ENCODE data around the gene HCST. TPM values are rescaled to one million over a fixed set of nuclear protein-coding genes. Genes with fewer than 3 reads are reported as not detected.

HCST gene
- total and polyA plus RNA-seq, 9 donors, result 0.92 to 9.2 (median 5.6) TPM

DNA sequence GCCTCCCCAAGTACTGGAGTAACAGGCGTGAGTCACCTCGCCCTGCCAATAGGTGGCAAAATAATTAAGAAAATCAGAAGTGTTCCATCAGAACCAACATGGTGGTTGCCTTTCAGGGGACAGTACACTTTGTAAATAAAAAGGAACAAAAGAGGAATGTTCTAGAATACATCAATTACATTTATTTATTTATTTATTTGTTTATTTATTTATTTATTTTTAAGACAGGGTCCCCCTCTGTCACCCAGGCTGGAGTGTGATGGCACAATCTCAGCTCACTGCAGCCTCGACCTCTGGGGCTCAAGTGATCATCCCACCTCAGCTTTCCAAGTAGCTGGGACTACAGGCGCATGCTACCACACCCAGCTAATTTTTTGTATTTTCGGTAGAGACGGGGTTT, 18.7 kb downstream of the HCST start:
- Histone ChIP-seq H3K36me3 (no peaks in the 10 kb centered on the region), H3K4me1 (ENCODE audit: insufficient read depth) (no peaks in the 10 kb centered on the region), H3K27me3 (no peaks in the 10 kb centered on the region), H3K9me3 (peaks cover 0 to 5% of the 10 kb centered on the region in 2 donors), H3K27ac (no peak overlapping the region), H3K4me3 (no peak overlapping the region)
- TF ChIP-seq POLR2A (IDR thresholded peaks at IDR 0.05) (no peak), EP300 (IDR thresholded peaks at IDR 0.05) (no peak)
- TF ChIP-seq, protein P1, sequence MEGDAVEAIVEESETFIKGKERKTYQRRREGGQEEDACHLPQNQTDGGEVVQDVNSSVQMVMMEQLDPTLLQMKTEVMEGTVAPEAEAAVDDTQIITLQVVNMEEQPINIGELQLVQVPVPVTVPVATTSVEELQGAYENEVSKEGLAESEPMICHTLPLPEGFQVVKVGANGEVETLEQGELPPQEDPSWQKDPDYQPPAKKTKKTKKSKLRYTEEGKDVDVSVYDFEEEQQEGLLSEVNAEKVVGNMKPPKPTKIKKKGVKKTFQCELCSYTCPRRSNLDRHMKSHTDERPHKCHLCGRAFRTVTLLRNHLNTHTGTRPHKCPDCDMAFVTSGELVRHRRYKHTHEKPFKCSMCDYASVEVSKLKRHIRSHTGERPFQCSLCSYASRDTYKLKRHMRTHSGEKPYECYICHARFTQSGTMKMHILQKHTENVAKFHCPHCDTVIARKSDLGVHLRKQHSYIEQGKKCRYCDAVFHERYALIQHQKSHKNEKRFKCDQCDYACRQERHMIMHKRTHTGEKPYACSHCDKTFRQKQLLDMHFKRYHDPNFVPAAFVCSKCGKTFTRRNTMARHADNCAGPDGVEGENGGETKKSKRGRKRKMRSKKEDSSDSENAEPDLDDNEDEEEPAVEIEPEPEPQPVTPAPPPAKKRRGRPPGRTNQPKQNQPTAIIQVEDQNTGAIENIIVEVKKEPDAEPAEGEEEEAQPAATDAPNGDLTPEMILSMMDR (IDR thresholded peaks at IDR 0.05), result no peak
- no peak for DNase-seq
- 78 to 89% (median 79%) methylated on average over 6 of the region's 6 CpGs for WGBS, 3 donors
- intact Hi-C loops (cut with DNase I), result loop anchor here in 1 of 4 donors (10.0 kb wide), 1 partner anchor 136 kb away; no protein-coding TSS in a partner anchor

DNA sequence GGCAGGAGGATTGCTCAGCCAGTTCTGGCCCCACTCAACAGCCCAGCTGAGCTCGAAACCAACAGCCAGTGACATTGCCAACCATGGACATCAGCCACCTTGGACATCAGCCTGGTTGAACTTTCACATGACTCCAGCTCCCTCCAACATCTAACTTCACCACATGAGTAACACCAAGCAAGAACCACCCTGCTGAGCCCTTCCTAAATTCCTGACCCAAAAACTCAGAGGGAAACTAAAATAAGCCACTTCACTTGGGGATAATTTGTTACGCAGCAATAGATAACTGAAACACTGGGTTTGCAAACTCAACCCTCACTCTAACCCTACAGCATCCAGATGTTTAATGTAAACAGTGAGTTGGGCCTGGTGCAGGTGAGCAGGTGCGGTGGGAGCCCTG, 23.2 kb downstream of the HCST start:
- H3K4me3 ChIP-seq, result no peak overlapping the region
- H3K36me3 ChIP-seq, result no peaks in the 10 kb centered on the region
- intact Hi-C loops (cut with DNase I), result loop anchor here in 2 of 4 donors (5.0 to 10.0 kb wide), 2 partner anchors 43 to 141 kb away; no protein-coding TSS in a partner anchor
- TF ChIP-seq POLR2A (IDR thresholded peaks at IDR 0.05) (no peak), EP300 (IDR thresholded peaks at IDR 0.05) (no peak)
- TF ChIP-seq, protein P1 (IDR thresholded peaks at IDR 0.05), result no peak
- peaks cover 0 to 5% of the 10 kb centered on the region in 2 donors for H3K9me3 ChIP-seq
- 85 to 95% (median 87%) methylated on average over 3 of the region's 3 CpGs for WGBS, 3 donors
- no peak overlapping the region for H3K27ac ChIP-seq
- H3K4me1 ChIP-seq (ENCODE audit: insufficient read depth), result no peaks in the 10 kb centered on the region
- H3K27me3 ChIP-seq, result no peaks in the 10 kb centered on the region
- no peak for DNase-seq

DNA sequence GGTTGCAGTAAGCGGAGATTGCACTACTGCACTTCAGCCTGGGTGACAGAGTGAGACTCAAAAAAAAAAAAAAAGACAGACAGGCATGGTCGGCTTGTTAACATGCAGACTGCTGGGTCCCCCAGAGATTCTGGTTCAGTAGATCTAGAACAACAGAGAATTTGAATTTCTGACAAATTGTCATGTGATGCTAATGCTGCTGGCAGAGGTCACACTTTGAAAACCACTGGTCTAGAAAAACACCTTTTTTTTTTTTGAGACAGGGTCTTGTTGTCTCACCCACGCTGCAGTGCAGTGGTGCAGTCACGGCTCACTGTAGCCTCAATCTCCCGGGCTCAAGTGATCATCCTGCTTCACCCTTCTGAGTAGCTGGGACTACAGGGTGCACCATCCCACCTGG, 26.2 kb downstream of the HCST start:
- Histone ChIP-seq H3K27me3 (no peaks in the 10 kb centered on the region), H3K9me3 (peaks cover 0 to 5% of the 10 kb centered on the region in 2 donors), H3K36me3 (no peaks in the 10 kb centered on the region), H3K4me1 (ENCODE audit: insufficient read depth) (no peaks in the 10 kb centered on the region), H3K4me3 (no peak overlapping the region), H3K27ac (no peak overlapping the region)
- DNase-seq, result no peak
- intact Hi-C loops (cut with DNase I), result loop anchor here in 2 of 4 donors (5.0 to 10.0 kb wide), 2 partner anchors 46 to 144 kb away; no protein-coding TSS in a partner anchor
- TF ChIP-seq EP300 (IDR thresholded peaks at IDR 0.05) (no peak), POLR2A (IDR thresholded peaks at IDR 0.05) (no peak)
- TF ChIP-seq, protein P1 (IDR thresholded peaks at IDR 0.05), result no peak
- 75 to 78% (median 75%) methylated on average over 5 of the region's 5 CpGs for WGBS, 3 donors

DNA sequence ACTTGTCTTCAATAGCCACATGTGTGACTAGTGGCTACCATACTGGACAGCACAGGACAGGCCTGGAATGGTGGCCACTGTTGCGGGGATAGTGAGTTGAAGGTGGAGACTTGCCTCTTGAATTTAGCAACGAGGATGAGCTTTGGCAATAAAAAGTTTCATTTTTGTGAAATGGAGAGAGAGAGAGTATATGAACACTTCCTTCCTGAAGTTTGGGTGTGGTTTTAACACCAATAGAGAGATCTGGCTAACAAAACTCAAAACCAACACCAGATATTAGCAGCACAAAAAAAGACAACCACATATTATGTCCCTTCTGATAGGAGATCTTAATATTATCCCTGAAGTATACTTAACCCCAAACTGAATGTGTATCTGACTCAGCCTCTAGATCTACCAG, 27.5 kb downstream of the HCST start:
- H3K36me3 ChIP-seq, result no peaks in the 10 kb centered on the region
- no peak overlapping the region for H3K27ac ChIP-seq
- no peaks in the 10 kb centered on the region for H3K4me1 ChIP-seq (ENCODE audit: insufficient read depth)
- no peak for TF ChIP-seq EP300 (IDR thresholded peaks at IDR 0.05)
- TF ChIP-seq, protein P1 (IDR thresholded peaks at IDR 0.05), result no peak
- TF ChIP-seq POLR2A (IDR thresholded peaks at IDR 0.05), result no peak
- H3K9me3 ChIP-seq, result peaks cover 0 to 5% of the 10 kb centered on the region in 2 donors
- 68 to 79% (median 71%) methylated on average over 2 of the region's 2 CpGs for WGBS, 3 donors
- H3K27me3 ChIP-seq, result no peaks in the 10 kb centered on the region
- DNase-seq, result no peak
- no peak overlapping the region for H3K4me3 ChIP-seq
- intact Hi-C loops (cut with DNase I), result loop anchor here (5.0 to 10.0 kb wide), 6 partner anchors 33 to 235 kb away; partner anchors contain the start of gene ARHGAP33 (in 1 of the 4)

Measured in ovary (tissue), 9 donors.